ENCODE results near the gene CWC27.

The CWC27 gene

DNA sequence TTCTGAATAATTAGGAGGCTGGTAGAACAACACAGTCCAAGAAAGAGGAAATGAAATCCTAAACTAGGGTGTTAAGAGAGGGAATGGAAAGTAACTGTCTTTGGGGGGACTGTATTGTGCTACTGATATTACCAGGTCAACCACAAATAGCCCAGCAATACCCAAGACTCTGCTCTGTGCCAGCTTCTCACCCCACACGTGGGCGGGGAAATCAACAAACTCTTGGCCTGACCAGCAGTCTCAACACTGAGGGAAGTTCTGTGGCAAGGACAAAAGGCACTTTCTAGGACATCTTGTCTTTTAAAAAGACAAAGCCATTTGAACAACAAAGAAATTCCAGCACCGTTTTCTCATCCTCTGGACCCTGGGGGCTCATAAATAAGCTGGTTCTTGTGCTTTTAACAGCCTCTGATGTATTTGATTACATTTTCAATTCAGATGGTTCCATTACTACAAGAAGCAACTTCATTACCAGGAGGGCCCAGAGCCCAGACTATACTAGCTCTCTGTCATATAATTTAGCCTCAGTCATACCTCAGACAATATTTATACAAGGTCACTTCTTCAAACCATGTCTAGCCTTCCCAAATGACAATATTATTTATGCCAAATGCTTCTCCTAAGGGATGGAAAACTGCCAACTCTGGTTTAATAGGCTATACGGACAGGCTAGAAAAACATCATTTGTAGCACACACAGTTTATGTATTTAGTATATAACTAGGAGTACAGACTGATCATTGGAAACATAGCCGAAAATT is 297.8 kb downstream of the CWC27 start:
- H3K9me3 ChIP-seq (ENCODE audit: control insufficient read depth, low read length) = no peaks in the 10 kb centered on the region
- H3K36me3 ChIP-seq (ENCODE audit: control insufficient read depth, insufficient read depth, low read length) = no peaks in the 10 kb centered on the region
- H3K4me3 ChIP-seq (ENCODE audit: insufficient read depth, low read depth, low read length, poor library complexity, severe bottlenecking) = no peak overlapping the region
- H3K4me1 ChIP-seq (ENCODE audit: control insufficient read depth, insufficient read depth, low read length, poor library complexity, severe bottlenecking) = no peaks in the 10 kb centered on the region
- DNase-seq = no peak
- H3K27ac ChIP-seq (ENCODE audit: insufficient read depth, low read length, poor library complexity, severe bottlenecking) = no peak overlapping the region
- no peaks in the 10 kb centered on the region for H3K27me3 ChIP-seq (replicated peaks; ENCODE audit: control insufficient read depth, insufficient read depth, low read length, poor library complexity, severe bottlenecking)

DNA sequence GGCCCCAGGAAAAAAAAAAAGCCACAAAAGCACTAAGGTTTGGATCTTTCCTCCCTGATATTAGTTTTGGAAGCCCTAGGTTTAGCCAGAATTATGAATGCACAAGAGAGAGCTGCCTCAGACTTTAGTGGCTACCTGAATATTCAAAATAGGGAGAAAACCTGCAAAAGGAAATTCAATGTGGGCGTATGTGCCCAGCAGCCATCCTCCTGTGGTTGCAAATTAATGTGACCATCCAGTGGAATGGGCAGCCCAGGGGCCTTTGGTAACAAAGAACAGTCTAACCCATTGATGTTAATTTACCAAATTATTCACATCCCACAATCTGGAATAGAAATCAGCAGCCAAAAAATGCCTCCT is 298.4 kb downstream of the CWC27 start:
- H3K27me3 ChIP-seq (replicated peaks; ENCODE audit: control insufficient read depth, insufficient read depth, low read length, poor library complexity, severe bottlenecking) = no peaks in the 10 kb centered on the region
- DNase-seq = no peak
- no peak overlapping the region for H3K4me3 ChIP-seq (ENCODE audit: insufficient read depth, low read depth, low read length, poor library complexity, severe bottlenecking)
- no peak overlapping the region for H3K27ac ChIP-seq (ENCODE audit: insufficient read depth, low read length, poor library complexity, severe bottlenecking)
- no peaks in the 10 kb centered on the region for H3K9me3 ChIP-seq (ENCODE audit: control insufficient read depth, low read length)
- H3K36me3 ChIP-seq (ENCODE audit: control insufficient read depth, insufficient read depth, low read length) = no peaks in the 10 kb centered on the region
- no peaks in the 10 kb centered on the region for H3K4me1 ChIP-seq (ENCODE audit: control insufficient read depth, insufficient read depth, low read length, poor library complexity, severe bottlenecking)
